ENCODE results near the gene TP53AIP1.
A peak's percentile ranks its signal among the peaks of the same experiment; 100 is the strongest.

Gene TP53AIP1

GRCh38 chr11:128956401-128957201 lies 13.9 kb upstream of the TP53AIP1 start:
- peak; percentile 89 for FAIRE-seq
- DNase-seq (ENCODE audit: insufficient read length, low spot score), result no peak
- peak; percentile 78 for TF ChIP-seq CTCF (IDR thresholded peaks at IDR 0.05; ENCODE audit: insufficient read depth, missing control alignments)

GRCh38 chr11:128955636-128956035 lies 13.0 kb upstream of the TP53AIP1 start:
- FAIRE-seq (no peak), DNase-seq (ENCODE audit: insufficient read length, low spot score) (no peak)
- no peak for TF ChIP-seq CTCF (IDR thresholded peaks at IDR 0.05; ENCODE audit: insufficient read depth, missing control alignments)

- DNase-seq (ENCODE audit: insufficient read length, low spot score), result no peak
- no peak for FAIRE-seq
- no peak for TF ChIP-seq CTCF (IDR thresholded peaks at IDR 0.05; ENCODE audit: insufficient read depth, missing control alignments)
Measured at GRCh38 chr11:128953151-128953550, 10.5 kb upstream of the TP53AIP1 start.

- no peak for TF ChIP-seq CTCF (IDR thresholded peaks at IDR 0.05; ENCODE audit: insufficient read depth, missing control alignments)
- FAIRE-seq, result no peak
- DNase-seq (ENCODE audit: insufficient read length, low spot score), result no peak
Measured at GRCh38 chr11:128949791-128950454, 7.3 kb upstream of the TP53AIP1 start.

- peak; percentile 16 for TF ChIP-seq CTCF (IDR thresholded peaks at IDR 0.05; ENCODE audit: insufficient read depth, missing control alignments)
- no peak for FAIRE-seq
- no peak for DNase-seq (ENCODE audit: insufficient read length, low spot score)
Measured at GRCh38 chr11:128948583-128948982, 5.9 kb upstream of the TP53AIP1 start.

GRCh38 chr11:128947773-128948172 lies 5.1 kb upstream of the TP53AIP1 start:
- FAIRE-seq, result no peak
- no peak for DNase-seq (ENCODE audit: insufficient read length, low spot score)
- TF ChIP-seq CTCF (IDR thresholded peaks at IDR 0.05; ENCODE audit: insufficient read depth, missing control alignments), result no peak

- FAIRE-seq, result no peak
- DNase-seq (ENCODE audit: insufficient read length, low spot score), result no peak
- no peak for TF ChIP-seq CTCF (IDR thresholded peaks at IDR 0.05; ENCODE audit: insufficient read depth, missing control alignments)
Measured at GRCh38 chr11:128946648-128947047, 4.0 kb upstream of the TP53AIP1 start.
